ENCODE measurements around the gene TBCD. TPM values are rescaled to one million over a fixed set of nuclear protein-coding genes. Genes with fewer than 3 reads are reported as not detected.

The TBCD gene
- total RNA-seq, 1 experiment from 2014 or later = 129 TPM

DNA sequence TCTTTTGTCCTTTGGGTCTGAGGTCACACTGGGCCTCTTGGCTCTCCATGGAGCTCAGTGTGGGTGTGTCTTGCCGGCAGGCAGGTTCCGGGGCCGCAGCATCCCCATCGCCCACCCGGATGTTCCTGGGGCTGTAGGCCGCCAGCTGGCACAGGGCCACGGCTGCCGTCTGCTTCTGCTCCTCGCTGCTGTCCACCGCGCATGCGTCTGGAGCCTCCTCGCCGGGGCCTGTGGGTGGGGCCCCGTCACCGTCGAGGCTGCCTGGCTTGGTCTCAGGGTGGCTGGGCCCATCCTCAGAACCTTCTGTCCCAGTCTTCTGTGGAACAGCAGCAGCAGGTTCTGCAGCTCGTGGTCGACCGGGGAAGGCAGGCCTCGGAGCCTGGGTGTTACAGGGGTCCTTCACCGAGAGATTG, 78.4 kb downstream of the TBCD start:
- Mint-ChIP-seq H3K9me3 (peaks cover 3 to 12% of the 10 kb centered on the region in 2 experiments; a peak in 2 of 5 replicates), H3K4me1 (peaks cover 0 to 1% of the 10 kb centered on the region in 2 experiments; a peak in 1 of 4 replicates), H3K27ac (no peak overlapping the region), H3K36me3 (ENCODE audit: insufficient read depth in 1 of 3, low read depth in 3 of 3) (peaks cover 26 to 44% (median 43%) of the 10 kb centered on the region in 3 experiments), H3K4me3 (no peak overlapping the region), H3K27me3 (ENCODE audit: low read depth) (no peaks in the 10 kb centered on the region; the same call in 1 of the 2 replicates)
- Histone ChIP-seq H3K56ac (ENCODE audit: insufficient read length, low read depth, low read length) (no peak overlapping the region), H3K79me1 (ENCODE audit: insufficient read depth, low read depth, low read length, poor library complexity, severe bottlenecking) (no peaks in the 10 kb centered on the region), H3K27ac (ENCODE audit: insufficient read length, low read depth, low read length) (no peak overlapping the region), H2BK20ac (ENCODE audit: low read depth, low read length, poor library complexity, severe bottlenecking) (no peak overlapping the region), H4K5ac (ENCODE audit: insufficient read length, low read depth, low read length) (no peak overlapping the region), H3K23ac (ENCODE audit: insufficient read length, low read depth, low read length) (no peak overlapping the region), H3K4me1 (ENCODE audit: insufficient read depth, low read length) (no peaks in the 10 kb centered on the region), H2AK5ac (ENCODE audit: insufficient read length, low read length) (no peak overlapping the region), H3K4me2 (ENCODE audit: insufficient read depth, insufficient read length, low read length) (no peak overlapping the region), H3K4ac (ENCODE audit: low read depth, low read length) (no peak overlapping the region), H2BK5ac (ENCODE audit: insufficient read length, low read length) (no peak overlapping the region), H4K8ac (replicated peaks; ENCODE audit: insufficient read length, low read depth, low read length) (no peak overlapping the region), H4K20me1 (ENCODE audit: control insufficient read depth, insufficient read depth, insufficient read length) (no peaks in the 10 kb centered on the region), H3K9ac (ENCODE audit: extremely low read depth, insufficient read length, low read length) (no peak overlapping the region), H3T11ph (ENCODE audit: low read length) (no peak overlapping the region), H2BK12ac (ENCODE audit: insufficient read length, low read depth, low read length) (no peak overlapping the region), H3K9me3 (ENCODE audit: control insufficient read depth, low read depth, low read length) (no peaks in the 10 kb centered on the region), H2AFZ (ENCODE audit: low read length) (no peak overlapping the region), H2BK15ac (ENCODE audit: low read depth, low read length) (no peak overlapping the region), H2BK120ac (ENCODE audit: low read depth, low read length, poor library complexity, severe bottlenecking) (no peak overlapping the region), H3K23me2 (ENCODE audit: insufficient read length, low read depth, low read length, poor library complexity, severe bottlenecking) (no peaks in the 10 kb centered on the region), H3K79me2 (ENCODE audit: insufficient read depth, low read length) (peaks cover 2% of the 10 kb centered on the region; the same call in 1 of the 2 replicates), H3K27me3 (ENCODE audit: insufficient read depth, low read length) (no peaks in the 10 kb centered on the region), H3K14ac (ENCODE audit: insufficient read depth, low read length) (no peak overlapping the region), H3K18ac (ENCODE audit: insufficient read length, low read depth, low read length) (no peak overlapping the region), H4K91ac (ENCODE audit: insufficient read length, low read depth, low read length) (no peak overlapping the region)
- TF ChIP-seq, protein P1, sequence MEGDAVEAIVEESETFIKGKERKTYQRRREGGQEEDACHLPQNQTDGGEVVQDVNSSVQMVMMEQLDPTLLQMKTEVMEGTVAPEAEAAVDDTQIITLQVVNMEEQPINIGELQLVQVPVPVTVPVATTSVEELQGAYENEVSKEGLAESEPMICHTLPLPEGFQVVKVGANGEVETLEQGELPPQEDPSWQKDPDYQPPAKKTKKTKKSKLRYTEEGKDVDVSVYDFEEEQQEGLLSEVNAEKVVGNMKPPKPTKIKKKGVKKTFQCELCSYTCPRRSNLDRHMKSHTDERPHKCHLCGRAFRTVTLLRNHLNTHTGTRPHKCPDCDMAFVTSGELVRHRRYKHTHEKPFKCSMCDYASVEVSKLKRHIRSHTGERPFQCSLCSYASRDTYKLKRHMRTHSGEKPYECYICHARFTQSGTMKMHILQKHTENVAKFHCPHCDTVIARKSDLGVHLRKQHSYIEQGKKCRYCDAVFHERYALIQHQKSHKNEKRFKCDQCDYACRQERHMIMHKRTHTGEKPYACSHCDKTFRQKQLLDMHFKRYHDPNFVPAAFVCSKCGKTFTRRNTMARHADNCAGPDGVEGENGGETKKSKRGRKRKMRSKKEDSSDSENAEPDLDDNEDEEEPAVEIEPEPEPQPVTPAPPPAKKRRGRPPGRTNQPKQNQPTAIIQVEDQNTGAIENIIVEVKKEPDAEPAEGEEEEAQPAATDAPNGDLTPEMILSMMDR (conservative IDR thresholded peaks at IDR 0.05) = no peak
- no peak for DNase-seq
- no CpG with 5 or more reads among the region's 22 CpGs for WGBS (ENCODE audit: extremely low coverage, insufficient read length, low lambda C conversion rate)
